GM19351 (cell line): Measurements from ENCODE around the gene FRMD1.

ENCODE experiments used
- ATAC-seq: cut with Tn5 transposase; IDR thresholded peaks from one replicate; pipeline ENCODE4 v1.9.1; 2021; ENCODE audit warnings: mild to moderate bottlenecking, moderate library complexity; ENCODE audit not compliant: unreplicated experiment

FRMD1 gene

DNA sequence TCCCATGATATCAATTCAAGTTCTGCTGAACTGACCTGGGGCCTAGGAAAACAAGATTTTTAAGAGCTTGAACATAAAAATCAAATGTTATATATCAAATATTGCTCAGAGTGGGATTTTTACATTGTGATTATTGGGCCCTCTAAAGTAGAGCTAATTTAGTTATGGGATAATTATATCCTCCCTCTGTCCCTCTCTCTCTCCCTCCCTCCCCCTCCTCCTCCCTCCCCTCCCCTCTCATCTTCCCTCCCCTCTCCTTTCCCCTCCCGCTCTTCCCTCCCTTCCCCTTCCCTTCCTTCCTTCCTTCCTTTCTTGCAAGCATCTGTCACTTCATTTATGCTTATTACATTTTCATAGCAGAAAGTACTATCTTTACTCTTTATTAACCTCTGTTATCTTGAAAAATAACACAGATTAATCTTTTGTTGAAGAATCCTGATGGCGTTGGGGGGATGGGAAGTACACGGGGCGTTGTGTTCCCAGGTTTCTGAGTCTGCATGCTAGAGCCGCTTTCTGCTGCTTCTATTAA, 48.7 kb downstream of the FRMD1 start:
- no peak for ATAC-seq

DNA sequence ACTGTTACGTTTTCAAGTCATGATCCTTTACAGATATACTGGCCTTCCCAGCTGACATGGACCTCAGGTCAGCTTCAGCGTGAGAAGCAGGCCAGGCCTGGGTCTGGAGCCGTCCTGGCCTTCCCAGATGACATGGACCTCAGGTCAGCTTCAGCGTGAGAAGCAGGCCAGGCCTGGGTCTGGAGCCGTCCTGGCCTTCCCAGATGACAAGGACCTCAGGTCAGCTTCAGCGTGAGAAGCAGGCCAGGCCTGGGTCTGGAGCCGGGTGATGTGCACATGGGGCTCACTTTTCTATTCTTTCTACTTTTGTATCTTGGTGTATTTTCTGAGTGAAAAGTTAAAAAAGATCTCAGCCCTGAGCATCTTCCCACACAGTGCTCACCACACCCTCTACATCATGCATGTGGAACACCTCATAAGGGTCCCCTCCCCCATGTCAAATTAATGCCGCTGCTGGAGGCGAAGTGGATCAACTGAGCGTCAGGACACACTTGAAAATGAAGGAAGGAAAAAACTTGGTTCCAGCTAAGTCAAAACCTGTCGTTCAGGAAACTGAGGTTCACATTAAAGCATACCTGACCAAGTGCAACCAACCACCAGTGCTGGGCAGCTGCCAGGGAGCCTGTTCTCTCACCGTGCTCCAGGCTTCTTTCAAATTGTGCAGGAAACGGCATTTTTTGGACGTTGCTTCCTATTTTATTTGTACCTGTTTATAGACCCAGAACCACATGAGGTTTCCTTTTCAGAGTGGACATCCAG, 49.4 kb downstream of the FRMD1 start:
- ATAC-seq = no peak

DNA sequence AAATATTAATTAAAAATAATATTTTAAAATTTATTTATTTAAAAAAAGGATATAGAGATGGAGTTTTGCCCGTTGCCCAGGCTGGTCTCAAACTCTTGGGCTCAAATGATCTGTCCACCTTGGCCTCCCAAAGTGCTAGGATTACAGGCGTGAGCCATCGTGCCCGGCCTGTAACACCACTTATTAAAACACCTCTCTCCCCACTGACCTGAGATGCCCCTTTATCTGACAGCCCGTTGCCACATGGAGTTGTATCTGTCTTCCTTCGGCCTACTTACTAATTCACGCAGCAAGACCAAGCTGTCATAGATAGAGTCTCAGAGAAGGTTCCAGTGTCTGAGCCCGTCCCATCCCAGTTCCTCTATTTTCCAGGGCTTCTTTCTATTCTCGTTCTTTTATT, 50.8 kb downstream of the FRMD1 start:
- ATAC-seq = no peak

DNA sequence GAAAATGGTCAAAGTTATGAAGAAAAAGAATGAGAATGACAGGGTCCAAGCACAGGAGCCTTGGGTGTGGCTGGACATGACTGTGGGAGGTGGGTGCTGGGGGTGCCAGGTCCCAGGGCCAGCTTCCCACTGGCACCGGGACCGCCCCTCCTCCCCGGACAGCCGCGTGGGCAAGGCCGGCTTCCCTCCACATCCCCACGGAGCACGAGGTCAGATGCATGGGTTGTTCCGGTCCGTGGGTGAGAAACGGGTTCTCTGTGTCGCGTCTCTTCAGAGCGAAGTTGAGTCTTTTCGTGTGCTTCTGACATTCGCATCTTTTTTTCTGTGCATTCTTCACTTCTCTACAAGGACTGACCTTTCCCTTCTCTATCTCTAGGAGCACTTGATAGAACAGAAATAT, 51.5 kb downstream of the FRMD1 start:
- no peak for ATAC-seq

DNA sequence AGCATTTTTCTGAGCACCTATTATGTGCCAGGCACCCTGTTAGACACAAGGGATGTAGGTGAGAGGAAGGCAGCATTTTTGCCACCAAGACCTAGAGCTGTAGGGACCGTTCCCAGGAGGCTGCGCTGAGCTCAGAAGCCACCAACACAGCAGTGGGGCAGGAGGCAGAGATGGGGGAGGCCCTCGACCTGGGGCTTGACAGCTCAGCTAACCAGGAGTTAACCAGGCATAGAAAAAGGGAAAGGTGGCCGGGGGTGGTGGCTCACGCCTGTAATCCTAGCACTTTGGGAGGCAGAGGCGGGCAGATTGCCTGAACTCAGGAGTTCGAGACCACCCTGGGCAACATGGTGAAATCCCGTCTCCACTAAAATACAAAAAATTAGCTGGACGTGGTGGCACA, 52.1 kb downstream of the FRMD1 start:
- ATAC-seq = no peak

DNA sequence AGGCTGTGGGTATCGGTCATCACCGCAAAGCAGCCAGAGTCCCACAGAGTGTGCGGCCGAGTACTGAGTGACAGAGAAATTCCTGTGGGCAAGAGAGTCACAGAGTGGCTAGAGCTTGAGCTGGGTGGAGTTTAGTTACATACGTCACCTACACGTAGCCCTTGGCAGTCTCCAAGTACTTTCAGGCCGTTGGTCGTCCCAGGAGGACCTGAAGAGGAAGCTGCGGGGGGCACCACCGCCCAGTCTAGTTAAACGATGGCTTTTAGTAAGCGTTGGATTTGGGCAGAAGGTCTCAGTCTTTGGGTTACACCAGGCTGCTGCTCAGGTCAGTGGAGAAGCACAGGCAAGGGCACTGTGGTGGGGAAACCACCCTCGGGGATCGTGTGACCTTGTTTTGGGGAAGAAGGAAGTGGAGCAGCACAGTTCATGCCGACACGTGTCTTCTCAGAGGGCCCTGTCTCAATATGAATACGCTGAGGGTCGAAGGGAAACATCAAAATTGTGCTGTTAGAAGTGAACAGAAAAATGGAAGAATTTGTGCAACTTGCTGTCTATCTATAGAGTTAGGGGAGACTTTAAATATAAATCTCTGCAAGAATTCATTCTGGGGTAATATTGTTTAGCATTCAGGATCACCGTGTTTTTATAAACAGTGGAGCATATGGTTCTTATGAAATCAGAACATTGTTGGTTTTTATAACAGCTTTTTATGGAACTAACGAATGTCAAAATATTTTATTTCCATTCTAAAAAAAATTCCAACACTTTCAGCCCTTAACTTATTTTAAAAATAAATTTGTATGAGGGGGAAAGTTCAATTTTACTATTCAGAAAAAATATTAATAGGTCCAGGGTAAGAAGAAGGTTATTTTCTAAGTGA, 52.9 kb downstream of the FRMD1 start:
- ATAC-seq = no peak

DNA sequence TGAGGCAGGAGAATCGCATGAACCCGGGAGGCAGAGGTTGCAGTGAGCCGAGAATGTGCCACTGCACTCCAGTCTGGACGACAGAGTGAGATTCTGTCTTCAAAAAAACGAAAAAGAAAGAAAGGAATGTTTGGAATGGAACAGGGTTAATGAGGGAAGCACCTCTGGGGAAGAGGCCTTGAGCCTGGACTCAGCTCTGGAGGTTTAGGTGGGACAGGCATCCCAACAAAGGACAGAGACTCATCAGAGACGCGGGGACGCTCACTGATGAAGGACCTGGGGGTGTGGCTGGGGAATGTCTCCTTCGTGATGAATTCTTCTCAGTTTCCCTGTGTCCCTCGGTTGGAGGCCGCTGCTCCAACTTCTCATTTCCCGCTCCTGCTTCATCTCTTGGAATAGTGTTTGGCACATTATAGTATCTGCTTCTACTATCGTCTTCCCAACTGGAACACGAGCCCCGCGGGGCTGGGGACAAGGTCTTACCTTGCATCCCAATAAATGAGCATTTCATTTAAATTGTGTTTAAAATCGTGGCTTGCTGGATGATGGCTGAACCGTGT, 54.0 kb downstream of the FRMD1 start:
- ATAC-seq = no peak

DNA sequence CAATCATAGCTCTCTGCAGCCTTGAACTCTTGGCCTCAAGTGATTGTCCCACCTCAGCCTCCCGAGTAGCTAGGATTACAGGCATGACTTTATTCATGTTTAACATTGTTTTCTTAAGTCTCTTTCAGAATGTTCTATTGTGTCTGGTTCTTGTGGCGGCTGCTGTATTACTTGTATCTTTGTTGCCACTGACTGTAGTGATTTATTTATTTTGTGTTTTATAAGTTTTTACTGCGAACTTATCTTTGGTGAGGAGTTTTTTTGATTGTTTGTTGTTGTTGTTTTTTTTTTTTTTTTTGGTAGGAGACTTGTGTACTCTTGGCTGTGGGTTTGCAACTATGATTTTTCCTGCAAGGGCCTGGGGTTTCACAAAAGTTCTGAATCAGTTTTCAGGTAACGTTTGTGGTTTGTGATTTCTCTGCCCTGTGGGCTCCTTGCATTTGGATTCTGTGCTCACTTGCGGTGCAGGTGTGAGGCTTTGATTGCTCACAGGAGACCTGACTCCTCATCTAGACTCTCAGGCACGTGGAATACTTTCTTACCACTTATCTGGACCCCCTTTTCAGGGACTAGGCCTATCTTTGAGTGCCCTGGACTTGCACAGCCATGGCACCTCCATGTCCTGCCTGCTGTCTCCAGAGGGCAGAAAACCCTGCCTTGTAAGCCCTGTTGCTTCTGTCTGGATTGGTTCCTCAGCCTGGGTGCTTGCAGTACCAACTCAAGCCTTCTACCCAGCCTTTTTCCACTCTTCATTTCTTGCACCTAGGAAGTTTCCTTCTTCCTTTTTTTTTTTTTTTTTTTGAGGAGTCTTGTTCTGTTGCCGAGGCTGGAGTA, 56.3 kb downstream of the FRMD1 start:
- no peak for ATAC-seq

DNA sequence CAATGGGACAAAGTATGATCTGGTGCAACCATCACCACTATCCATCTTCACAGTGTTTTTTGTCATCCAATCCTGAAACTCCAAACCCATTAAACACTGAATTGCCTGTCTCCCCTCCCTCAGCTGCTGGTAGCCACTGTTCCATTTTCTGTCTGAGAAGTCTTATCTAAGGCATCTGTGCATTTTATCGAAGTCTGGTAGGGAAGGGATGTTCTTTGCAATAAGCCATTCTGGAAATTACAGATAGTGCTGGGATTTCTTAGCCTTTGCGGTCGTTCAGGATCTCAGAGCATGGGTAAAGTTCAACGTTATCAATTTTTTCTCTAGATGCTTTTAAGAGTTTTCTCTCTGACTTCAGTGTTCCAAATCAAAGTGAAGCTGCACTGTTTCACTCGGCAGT, 57.4 kb downstream of the FRMD1 start:
- ATAC-seq = no peak

DNA sequence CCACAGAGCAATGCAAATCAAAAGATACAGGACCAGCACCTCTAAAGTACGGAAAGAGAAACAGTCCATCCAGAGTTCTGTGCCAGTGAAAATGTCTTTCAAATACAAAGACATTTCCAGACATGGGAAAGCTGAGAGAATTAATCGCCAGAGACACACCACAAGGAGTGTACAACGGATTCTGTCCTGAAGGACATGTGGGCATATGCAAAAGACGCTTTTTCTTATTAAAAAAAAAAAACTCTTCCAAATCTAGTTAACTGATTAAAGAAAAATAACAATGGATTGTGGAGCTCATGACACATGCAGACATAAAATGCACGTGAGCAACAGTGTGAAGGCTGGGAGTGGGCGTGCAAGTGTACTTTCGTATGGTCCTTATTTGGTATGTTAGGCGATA, 58.8 kb downstream of the FRMD1 start:
- ATAC-seq = no peak

DNA sequence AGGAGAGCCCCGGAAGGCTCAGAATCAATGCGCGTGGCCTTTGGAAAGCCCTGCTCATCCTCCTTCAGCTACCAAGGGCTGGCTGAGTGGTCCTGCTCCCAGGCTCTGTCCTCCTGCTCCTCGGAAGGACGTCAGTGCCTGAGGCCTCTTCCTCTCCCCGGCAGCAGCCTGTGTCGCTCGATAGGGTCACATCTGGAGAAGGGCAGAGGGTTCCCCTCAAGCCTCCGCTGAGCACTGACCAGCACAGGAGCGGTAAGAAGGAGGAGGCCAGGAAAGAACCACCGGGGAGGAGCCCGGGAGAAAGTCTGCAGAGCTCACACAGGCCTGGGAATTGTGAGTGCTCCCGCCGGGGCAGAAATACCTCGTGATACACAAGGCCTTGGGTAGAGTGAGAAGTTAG, 60.3 kb downstream of the FRMD1 start:
- ATAC-seq = no peak

DNA sequence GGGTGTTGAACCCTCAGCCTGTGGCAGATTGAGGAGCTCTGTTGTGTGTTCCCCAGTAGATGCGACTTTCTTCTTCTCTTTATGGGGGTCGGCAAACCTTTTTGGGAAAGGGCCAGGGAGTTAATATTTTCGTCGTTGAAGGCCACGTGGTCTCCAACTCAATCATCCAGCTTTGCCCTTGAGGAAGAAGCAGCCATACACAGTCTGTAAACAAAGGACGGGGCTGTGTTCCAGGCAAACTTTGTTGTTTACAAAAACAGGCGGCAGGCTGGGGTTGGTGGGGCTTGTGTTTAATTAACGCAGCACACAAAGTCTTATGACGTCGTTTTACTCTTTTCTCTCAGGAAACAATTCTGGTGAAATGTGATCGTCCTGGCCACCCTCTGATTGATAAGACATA, 61.4 kb downstream of the FRMD1 start:
- ATAC-seq = no peak

DNA sequence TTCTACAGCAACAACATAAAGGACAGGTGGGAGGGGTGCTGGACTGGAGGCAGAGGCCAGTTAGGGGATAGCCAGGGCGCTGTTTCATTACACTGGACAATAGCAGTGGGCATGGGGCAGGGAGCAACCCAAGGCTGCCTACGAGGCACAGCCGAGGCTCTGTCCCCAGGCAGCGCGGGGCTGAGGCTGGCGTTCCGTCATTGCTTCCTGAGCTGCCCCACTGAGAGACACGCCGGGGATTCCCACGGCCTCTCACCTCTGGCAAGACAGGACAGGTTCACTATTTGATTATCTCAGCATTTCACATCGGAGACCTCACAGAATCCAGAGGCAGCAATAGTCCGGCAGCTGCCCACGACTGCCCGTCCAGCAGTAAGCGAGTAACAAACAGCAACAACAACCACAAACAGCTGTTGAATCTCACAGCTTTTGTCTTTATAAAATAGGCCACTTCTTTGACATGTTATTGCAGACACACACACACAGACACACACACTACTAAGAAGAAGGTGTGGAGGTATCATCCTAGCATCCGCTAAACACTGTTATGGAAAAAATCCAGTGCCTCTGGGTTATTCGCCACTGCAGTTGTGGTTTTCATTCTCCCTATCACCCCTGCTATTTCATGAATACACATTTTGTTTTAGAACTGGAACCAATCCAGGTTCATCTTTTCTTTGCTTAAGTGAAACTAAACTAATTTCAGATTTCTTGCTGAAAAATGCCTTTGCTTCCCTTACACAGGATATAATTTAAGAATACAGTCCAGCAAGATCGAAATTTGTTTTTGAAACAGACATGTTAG, 62.1 kb downstream of the FRMD1 start:
- ATAC-seq = no peak

DNA sequence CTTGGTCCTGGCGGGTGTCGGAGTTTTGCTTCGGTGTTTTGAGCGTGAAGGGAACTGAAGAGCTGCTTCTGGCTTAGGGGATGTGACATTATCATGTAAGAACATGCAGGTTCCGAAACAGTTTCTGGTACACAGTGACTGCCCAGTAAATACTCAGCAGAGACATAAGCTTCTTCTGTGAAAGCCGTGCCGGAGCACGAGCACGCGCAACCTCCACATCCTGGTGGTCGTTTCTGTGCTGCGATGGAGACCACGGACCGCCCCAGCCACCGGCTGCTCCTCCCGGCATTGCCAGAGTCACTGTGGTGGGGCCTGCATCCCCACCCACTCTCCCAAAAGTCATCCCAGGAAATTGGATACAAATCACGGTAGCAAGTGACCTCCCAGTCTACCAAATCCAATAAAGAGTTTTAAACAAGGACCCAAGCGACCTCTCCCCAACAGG, 62.8 kb downstream of the FRMD1 start:
- ATAC-seq = no peak

DNA sequence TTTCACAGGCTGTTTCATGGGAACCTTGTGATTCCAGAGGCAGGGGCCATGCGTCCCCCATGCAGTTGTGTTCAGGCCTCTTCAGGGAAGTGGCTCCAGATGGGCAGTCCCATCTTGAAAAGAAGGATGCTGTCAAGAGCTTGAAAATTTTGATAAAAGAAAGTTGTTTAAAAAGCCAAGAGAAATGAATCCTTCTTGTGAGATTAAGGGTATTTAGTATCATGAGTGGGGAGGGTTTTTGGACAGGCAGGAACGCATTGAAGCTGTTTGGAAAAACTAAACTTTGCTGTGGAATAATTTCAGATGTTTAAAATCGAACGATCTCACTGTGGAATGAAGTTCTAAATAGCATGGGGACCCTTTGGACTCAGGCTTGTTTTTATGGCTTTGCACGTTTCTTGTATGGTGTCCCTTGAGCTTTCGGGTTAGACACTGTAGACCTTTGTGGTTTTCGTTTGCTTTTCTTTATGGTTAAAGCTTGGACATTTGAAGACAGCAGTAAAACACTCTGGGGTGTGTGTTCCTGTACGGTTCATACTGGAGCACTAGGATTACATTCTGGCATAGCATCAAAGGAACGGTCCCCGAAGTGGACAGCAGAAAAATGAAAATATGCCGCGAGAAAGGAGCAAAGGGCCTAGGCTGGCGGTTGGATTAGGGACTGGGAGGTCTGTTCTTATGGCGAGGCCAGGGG, 63.4 kb downstream of the FRMD1 start:
- no peak for ATAC-seq

DNA sequence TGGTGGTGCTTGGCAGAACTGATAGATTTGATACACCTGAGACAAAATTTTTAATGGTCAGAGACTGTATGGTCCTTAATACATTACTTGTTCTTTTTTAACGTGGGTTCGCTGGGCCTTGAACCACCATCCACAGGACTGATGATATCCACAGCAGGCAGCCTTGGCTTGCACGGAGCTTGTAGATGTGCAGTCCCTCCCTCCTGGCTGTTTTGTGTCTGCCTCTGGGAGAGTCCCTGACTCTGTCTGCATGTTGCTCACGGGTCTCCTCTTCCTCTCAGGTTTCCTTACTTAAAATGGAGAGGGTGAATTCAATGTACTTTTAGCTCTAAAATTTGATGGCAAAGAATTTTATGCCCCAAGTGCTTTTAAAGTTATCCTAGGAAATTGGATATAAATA, 64.0 kb downstream of the FRMD1 start:
- ATAC-seq = no peak

DNA sequence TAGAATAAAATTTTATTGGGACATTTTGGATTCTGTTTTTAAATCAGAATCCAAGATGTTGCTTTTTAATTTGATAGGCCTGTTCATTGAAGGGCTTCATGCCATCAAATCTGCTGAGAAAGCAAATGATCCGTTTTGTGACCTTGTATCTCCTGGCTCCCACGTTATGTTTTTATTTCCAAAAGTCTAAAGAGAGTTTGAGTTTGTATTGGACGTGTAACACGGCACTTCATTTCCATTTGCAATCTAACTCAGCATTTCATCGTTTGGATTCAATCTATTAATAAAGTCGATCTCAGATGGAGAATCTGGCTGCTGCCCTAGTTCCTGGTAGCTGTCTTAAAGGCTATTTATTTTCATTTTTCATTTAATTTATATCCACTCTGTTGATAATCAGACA, 64.6 kb downstream of the FRMD1 start:
- ATAC-seq = no peak

DNA sequence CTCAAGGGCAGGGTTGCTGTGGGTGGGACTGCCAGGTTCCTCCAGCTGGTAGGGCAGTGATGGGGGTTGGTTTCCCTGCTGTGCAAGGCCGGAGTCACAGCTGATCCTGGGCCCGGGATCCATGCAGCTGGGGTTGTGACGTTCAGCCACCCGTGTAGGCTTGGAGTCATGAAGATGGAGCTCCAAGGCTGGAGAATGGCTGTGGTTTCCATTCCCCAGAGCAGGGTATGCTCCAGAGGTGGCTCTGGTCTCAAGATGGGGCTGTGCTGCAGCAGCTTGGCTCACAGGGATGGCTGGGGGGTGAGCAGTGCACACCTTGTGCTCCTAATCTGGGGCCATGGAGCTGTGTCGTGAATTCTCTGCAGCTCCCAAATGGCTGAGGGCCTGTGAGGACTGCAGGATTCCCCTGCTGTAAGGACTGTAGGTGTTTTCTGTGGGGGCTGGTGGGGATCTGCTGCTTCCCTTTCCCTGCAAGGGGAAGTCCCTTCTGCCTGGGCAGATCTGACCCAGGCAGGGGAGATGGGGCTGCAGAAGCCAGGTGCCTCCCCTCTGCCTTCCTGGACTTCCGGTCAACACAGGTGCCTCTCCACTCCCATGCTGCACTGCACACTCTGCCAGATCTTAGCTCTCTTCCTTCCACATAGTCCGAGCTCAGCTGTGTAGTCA, 65.6 kb downstream of the FRMD1 start:
- ATAC-seq = no peak
